ENCODE measurements around the gene RAB20. TPM values are rescaled to one million over a fixed set of nuclear protein-coding genes. Genes with fewer than 3 reads are reported as not detected.

RAB20 gene
- total RNA-seq, 1 experiment from 2014 or later = 10.6 TPM

DNA sequence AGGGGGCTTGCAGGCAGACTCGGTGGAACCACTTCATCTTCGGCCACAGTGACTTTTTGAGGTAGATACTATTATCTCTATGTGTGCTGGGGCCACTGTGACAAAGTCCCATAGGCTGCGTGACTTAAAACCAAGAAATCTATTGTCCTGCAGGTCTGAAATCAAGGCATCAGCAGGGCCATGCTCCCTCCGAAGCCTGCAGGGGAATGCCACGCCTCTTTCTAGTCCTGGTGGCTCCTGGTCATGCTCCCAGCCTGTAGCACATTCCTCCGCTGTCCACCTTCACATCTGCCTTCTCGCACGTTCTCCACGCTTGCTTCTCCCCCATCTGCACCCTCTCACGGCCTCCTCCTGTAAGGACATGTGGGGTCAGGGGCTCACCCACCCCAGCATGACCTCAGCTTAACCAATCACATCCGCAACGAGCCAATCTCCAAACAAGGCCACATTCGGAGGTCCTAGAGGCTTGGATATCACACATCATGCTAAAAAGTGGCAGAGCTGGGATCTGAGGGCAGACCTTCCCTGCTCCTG, 21.0 kb upstream of the RAB20 start:
- intact Hi-C loops (cut with micrococcal nuclease) = no loop called here
- Histone ChIP-seq H3K4me2 (ENCODE audit: low read length) (no peak overlapping the region), H4K20me1 (ENCODE audit: insufficient read depth) (no peaks in the 10 kb centered on the region), H3K9me2 (ENCODE audit: insufficient read depth) (no peaks in the 10 kb centered on the region), H3K4me1 (ENCODE audit: control insufficient read depth in 1 of 2, insufficient read depth in 2 of 2, low read length in 2 of 2) (no peaks in the 10 kb centered on the region), H3K79me2 (ENCODE audit: insufficient read depth, low read length) (no peaks in the 10 kb centered on the region), H3K9ac (ENCODE audit: low read length) (no peak overlapping the region), H3K9me3 (ENCODE audit: control insufficient read depth in 1 of 2, insufficient read depth in 1 of 2, low read depth in 1 of 2, low read length in 2 of 2) (no peaks in the 10 kb centered on the region), H3K27ac (ENCODE audit: low read depth, low read length) (no peak overlapping the region), H3K4me3 (replicated peaks in 1 of 2; ENCODE audit: low read depth in 1 of 2, low read length in 2 of 2) (no peak overlapping the region), H3K27me3 (ENCODE audit: insufficient read depth, low read length) (no peaks in the 10 kb centered on the region), H2AFZ (ENCODE audit: low read depth, low read length, poor library complexity, severe bottlenecking) (no peak overlapping the region), H3K36me3 (ENCODE audit: control insufficient read depth in 1 of 2, insufficient read depth in 2 of 2, low read length in 2 of 2) (no peaks in the 10 kb centered on the region)
- TF ChIP-seq REST (IDR thresholded peaks at IDR 0.05; ENCODE audit: low read depth) (no peak), TCF7L2 (IDR thresholded peaks at IDR 0.05; ENCODE audit: borderline replicate concordance, extremely low read depth, insufficient read depth, insufficient read length) (no peak), POLR2A (IDR thresholded peaks at IDR 0.05; ENCODE audit: borderline replicate concordance, extremely low read depth, insufficient read depth, insufficient read length) (no peak), RAD21 (IDR thresholded peaks at IDR 0.05; ENCODE audit: low read depth) (no peak), CEBPB (IDR thresholded peaks at IDR 0.05; ENCODE audit: low read depth) (no peak)
- TF ChIP-seq, protein P1, sequence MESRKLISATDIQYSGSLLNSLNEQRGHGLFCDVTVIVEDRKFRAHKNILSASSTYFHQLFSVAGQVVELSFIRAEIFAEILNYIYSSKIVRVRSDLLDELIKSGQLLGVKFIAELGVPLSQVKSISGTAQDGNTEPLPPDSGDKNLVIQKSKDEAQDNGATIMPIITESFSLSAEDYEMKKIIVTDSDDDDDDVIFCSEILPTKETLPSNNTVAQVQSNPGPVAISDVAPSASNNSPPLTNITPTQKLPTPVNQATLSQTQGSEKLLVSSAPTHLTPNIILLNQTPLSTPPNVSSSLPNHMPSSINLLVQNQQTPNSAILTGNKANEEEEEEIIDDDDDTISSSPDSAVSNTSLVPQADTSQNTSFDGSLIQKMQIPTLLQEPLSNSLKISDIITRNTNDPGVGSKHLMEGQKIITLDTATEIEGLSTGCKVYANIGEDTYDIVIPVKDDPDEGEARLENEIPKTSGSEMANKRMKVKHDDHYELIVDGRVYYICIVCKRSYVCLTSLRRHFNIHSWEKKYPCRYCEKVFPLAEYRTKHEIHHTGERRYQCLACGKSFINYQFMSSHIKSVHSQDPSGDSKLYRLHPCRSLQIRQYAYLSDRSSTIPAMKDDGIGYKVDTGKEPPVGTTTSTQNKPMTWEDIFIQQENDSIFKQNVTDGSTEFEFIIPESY (IDR thresholded peaks at IDR 0.05; ENCODE audit: extremely low read depth, insufficient replicate concordance, low read length) = no peak
- ATAC-seq = no peak
- ChIA-PET POLR2A (no interaction called here), CTCF (no interaction called here), RAD21 (ENCODE audit: low non-redundant PET in 1 of 2, low total read pairs in 2 of 2, uncharacterized antibody in 2 of 2, unreplicated experiment in 2 of 2) (no interaction called here)
- BruUV-seq (replicated peaks) = no TSS peak
- no peak for DNase-seq (ENCODE audit: low read depth, low spot score)

All from HCT116 (cell line).